H9 (cell line): ENCODE results near the gene KDM4C. TPM values are rescaled to one million over a fixed set of nuclear protein-coding genes. Genes with fewer than 3 reads are reported as not detected.
"Not testable (repeated sequence)": the region's sequence is repeated elsewhere in the genome, so short reads cannot be mapped to it uniquely, and the experiment has no call there.

ENCODE experiments used
- DNase-seq: peaks from one replicate; pipeline ENCODE4 v3.0.0-alpha.2; 2017
- H2AFZ ChIP-seq: one replicate; pipeline ENCODE4 v1.6.1; 2013; ENCODE audit warnings: mild to moderate bottlenecking, low read length, control low read depth, moderate library complexity
- H2AK5ac ChIP-seq: 2 replicates; pipeline ENCODE4 v1.6.1; 2013; ENCODE audit warnings: low read length, control low read depth, mixed read lengths; ENCODE audit not compliant: insufficient read length
- H2BK120ac ChIP-seq: one replicate; pipeline ENCODE4 v1.6.1; 2013; ENCODE audit warnings: low read depth, mild to moderate bottlenecking, low read length, control low read depth, inconsistent platforms; ENCODE audit not compliant: poor library complexity, severe bottlenecking
- H2BK12ac ChIP-seq: 2 replicates; pipeline ENCODE4 v1.6.1; 2013; ENCODE audit warnings: low read length, control low read depth, mixed read lengths, low read depth; ENCODE audit not compliant: insufficient read length
- H2BK15ac ChIP-seq: 2 replicates; pipeline ENCODE4 v1.6.1; 2013; ENCODE audit warnings: low read depth, low read length, control low read depth
- H2BK20ac ChIP-seq: one replicate; pipeline ENCODE4 v1.6.1; 2013; ENCODE audit warnings: low read depth, mild to moderate bottlenecking, low read length, control low read depth, inconsistent platforms; ENCODE audit not compliant: poor library complexity, severe bottlenecking
- H2BK5ac ChIP-seq: 2 replicates; pipeline ENCODE4 v1.6.1; 2013; ENCODE audit warnings: low read length, control low read depth, mixed read lengths; ENCODE audit not compliant: insufficient read length
- H3K14ac ChIP-seq: 2 replicates; pipeline ENCODE4 v1.6.1; 2013; ENCODE audit warnings: low read length, control low read depth; ENCODE audit not compliant: insufficient read depth
- H3K18ac ChIP-seq: 2 replicates; pipeline ENCODE4 v1.6.1; 2013; ENCODE audit warnings: low read depth, mild to moderate bottlenecking, mixed read lengths, low read length, control low read depth; ENCODE audit not compliant: insufficient read length
- H3K23ac ChIP-seq: 2 replicates; pipeline ENCODE4 v1.6.1; 2013; ENCODE audit warnings: low read length, control low read depth, mixed read lengths, low read depth; ENCODE audit not compliant: insufficient read length
- H3K23me2 ChIP-seq: 2 replicates; pipeline ENCODE4 v1.6.1; 2013; ENCODE audit warnings: low read depth, mild to moderate bottlenecking, mixed read lengths, low read length, control low read depth; ENCODE audit not compliant: insufficient read length, poor library complexity, severe bottlenecking
- H3K27ac ChIP-seq: 2 replicates; pipeline ENCODE4 v1.5.1; 2013; ENCODE audit warnings: low read length, control low read depth, mixed read lengths, low read depth; ENCODE audit not compliant: insufficient read length
- H3K27me3 ChIP-seq: 2 replicates; pipeline ENCODE4 v1.6.1; 2013; ENCODE audit warnings: low read length, control low read depth, inconsistent platforms; ENCODE audit not compliant: insufficient read depth
- H3K4ac ChIP-seq: 2 replicates; pipeline ENCODE4 v1.6.1; 2013; ENCODE audit warnings: low read depth, mild to moderate bottlenecking, control low read depth, inconsistent platforms, low read length, moderate library complexity
- H3K4me1 ChIP-seq: 2 replicates; pipeline ENCODE4 v1.6.1; 2013; ENCODE audit warnings: low read length, control low read depth, inconsistent platforms; ENCODE audit not compliant: insufficient read depth
- H3K4me2 ChIP-seq: 2 replicates; pipeline ENCODE4 v1.6.1; 2013; ENCODE audit warnings: low read length, control low read depth, mixed read lengths; ENCODE audit not compliant: insufficient read length, insufficient read depth
- H3K56ac ChIP-seq: 2 replicates; pipeline ENCODE4 v1.6.1; 2013; ENCODE audit warnings: low read depth, mild to moderate bottlenecking, mixed read lengths, low read length, control low read depth; ENCODE audit not compliant: insufficient read length
- H3K79me1 ChIP-seq: 2 replicates; pipeline ENCODE4 v1.6.1; 2013; ENCODE audit warnings: low read depth, mild to moderate bottlenecking, moderate library complexity, low read length, control low read depth, inconsistent platforms; ENCODE audit not compliant: insufficient read depth, poor library complexity, severe bottlenecking
- H3K79me2 ChIP-seq: 2 replicates; pipeline ENCODE4 v1.6.1; 2013; ENCODE audit warnings: low read length, control low read depth, inconsistent platforms; ENCODE audit not compliant: insufficient read depth
- H3K9ac ChIP-seq: 2 replicates; pipeline ENCODE4 v1.6.1; 2013; ENCODE audit warnings: low read length, control low read depth, mixed read lengths; ENCODE audit not compliant: insufficient read length; ENCODE audit errors: extremely low read depth
- H3K9me3 ChIP-seq: one replicate; pipeline ENCODE4 v1.6.1; 2013; ENCODE audit warnings: low read depth, low read length, inconsistent platforms; ENCODE audit not compliant: control insufficient read depth
- H3T11ph ChIP-seq: one replicate; pipeline ENCODE4 v1.6.1; 2013; ENCODE audit warnings: mild to moderate bottlenecking, low read length, control low read depth, inconsistent platforms
- H4K20me1 ChIP-seq: one replicate; pipeline ENCODE4 v1.6.1; 2013; ENCODE audit not compliant: control insufficient read depth, insufficient read length, insufficient read depth
- H4K5ac ChIP-seq: 2 replicates; pipeline ENCODE4 v1.6.1; 2013; ENCODE audit warnings: low read depth, mild to moderate bottlenecking, mixed read lengths, low read length, control low read depth; ENCODE audit not compliant: insufficient read length
- H4K8ac ChIP-seq: replicated peaks from 2 replicates; pipeline ENCODE4 v1.6.1; 2013; ENCODE audit warnings: low read length, control low read depth, mixed read lengths, low read depth; ENCODE audit not compliant: insufficient read length
- H4K91ac ChIP-seq: 2 replicates; pipeline ENCODE4 v1.6.1; 2013; ENCODE audit warnings: low read depth, mild to moderate bottlenecking, moderate library complexity, mixed read lengths, low read length, control low read depth; ENCODE audit not compliant: insufficient read length
- H3K27ac Mint-ChIP-seq, 3 experiments: 2 replicates in 2 of 3; 3 replicates in 1 of 3; pipeline ENCODE4 v1.8.0; 2020 to 2021; ENCODE audit warnings: mixed read lengths in 3 of 3, mild to moderate bottlenecking in 1 of 3, moderate library complexity in 1 of 3
- H3K27me3 Mint-ChIP-seq: 2 replicates; pipeline ENCODE4 v1.8.0; 2021; ENCODE audit warnings: low read depth, mild to moderate bottlenecking, moderate library complexity, mixed read lengths
- H3K36me3 Mint-ChIP-seq, 3 experiments: 2 replicates in 2 of 3; 3 replicates in 1 of 3; pipeline ENCODE4 v1.8.0; 2020 to 2021; ENCODE audit warnings: low read depth in 3 of 3, mixed read lengths in 3 of 3; ENCODE audit not compliant: insufficient read depth in 1 of 3
- H3K4me1 Mint-ChIP-seq, 2 experiments: 2 replicates each; pipeline ENCODE4 v1.8.0; 2020; ENCODE audit warnings: mixed read lengths in 2 of 2
- H3K4me3 Mint-ChIP-seq, 2 experiments: 2 replicates in 1 of 2; 3 replicates in 1 of 2; pipeline ENCODE4 v1.8.0; 2020 to 2021; ENCODE audit warnings: mild to moderate bottlenecking in 2 of 2, mixed read lengths in 2 of 2, moderate library complexity in 1 of 2
- H3K9me3 Mint-ChIP-seq, 2 experiments: 2 replicates in 1 of 2; 3 replicates in 1 of 2; pipeline ENCODE4 v1.8.0; 2020; ENCODE audit warnings: mild to moderate bottlenecking in 2 of 2, mixed read lengths in 2 of 2, moderate library complexity in 1 of 2
- CTCF ChIP-seq: fragments of 200-600 bp; sonication (generic); conservative IDR thresholded peaks from 3 replicates; pipeline ENCODE4 v1.8.0; 2021; ENCODE audit warnings: antibody characterized with exemption, mild to moderate bottlenecking
- WGBS: extraction: QIAGEN DNeasy Blood & Tissue Kit; methylation state at CpG from one replicate; pipeline ENCODE4 v1.1.7; 2013; ENCODE audit warnings: missing lambda C conversion rate, low lambda C conversion rate, mixed read lengths; ENCODE audit not compliant: insufficient read length; ENCODE audit errors: extremely low coverage; 5-methylcytosine and 5-hydroxymethylcytosine counted together
- total RNA-seq: library from RNA; stranded (reverse); gene quantifications from 2 replicates; pipeline ENCODE4 v1.2.1, GENCODE V29; 2021

The KDM4C gene
- total RNA-seq, 1 experiment from 2014 or later = 24.0 TPM

DNA sequence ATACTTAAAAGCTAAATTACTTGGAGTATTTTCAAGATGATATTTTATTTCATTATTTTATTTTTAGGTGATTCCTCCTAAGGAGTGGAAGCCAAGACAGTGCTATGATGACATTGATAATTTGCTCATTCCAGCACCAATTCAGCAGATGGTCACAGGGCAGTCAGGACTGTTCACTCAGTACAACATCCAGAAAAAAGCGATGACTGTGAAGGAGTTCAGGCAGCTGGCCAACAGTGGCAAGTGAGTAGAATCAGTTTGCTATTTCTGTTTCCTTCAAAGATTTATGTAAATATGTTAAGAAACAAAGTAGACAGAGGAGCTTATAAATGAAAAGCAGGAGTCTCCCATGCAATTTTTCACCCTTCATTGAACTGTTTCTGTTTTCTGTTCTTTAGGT is 47.8 kb downstream of the KDM4C start:
- H3K27me3 Mint-ChIP-seq = no peaks in the 10 kb centered on the region

GRCh38 chr9:6806318-6806717 is 48.5 kb downstream of the KDM4C start:
- H3K23me2 ChIP-seq, H3K27me3 ChIP-seq, H3K9ac ChIP-seq, H4K91ac ChIP-seq, H2BK5ac ChIP-seq, H3K4me1 ChIP-seq, H3K14ac ChIP-seq, H3K9me3 ChIP-seq, H3K79me1 ChIP-seq, H3T11ph ChIP-seq, H3K27ac ChIP-seq, H3K27me3 Mint-ChIP-seq, H3K79me2 ChIP-seq, H4K20me1 ChIP-seq, H3K4me1 Mint-ChIP-seq, H3K4me3 Mint-ChIP-seq, H2AFZ ChIP-seq, H2BK15ac ChIP-seq, H2AK5ac ChIP-seq, H2BK20ac ChIP-seq, H4K5ac ChIP-seq, H2BK12ac ChIP-seq, H3K27ac Mint-ChIP-seq, H3K4ac ChIP-seq, H4K8ac ChIP-seq, DNase-seq, H3K23ac ChIP-seq, H2BK120ac ChIP-seq, H3K4me2 ChIP-seq, H3K18ac ChIP-seq, H3K56ac ChIP-seq: not testable (repeated sequence)
- Mint-ChIP-seq H3K36me3 (peaks cover 21% of the 10 kb centered on the region in 3 experiments), H3K9me3 (peaks cover 14 to 17% of the 10 kb centered on the region in 2 experiments)
- WGBS = no CpG with 5 or more reads among the region's 6 CpGs

More for the DNA sequence above, 47.8 kb downstream of the KDM4C start:
- Histone ChIP-seq H3T11ph (no peak overlapping the region), H3K9ac (no peak overlapping the region), H3K23ac (no peak overlapping the region), H3K79me1 (no peaks in the 10 kb centered on the region), H3K27me3 (no peaks in the 10 kb centered on the region), H4K20me1 (no peaks in the 10 kb centered on the region), H3K79me2 (no peaks in the 10 kb centered on the region), H2BK12ac (no peak overlapping the region), H3K4me2 (no peak overlapping the region), H3K18ac (no peak overlapping the region), H4K8ac (no peak overlapping the region), H2BK20ac (no peak overlapping the region), H2BK5ac (no peak overlapping the region), H3K23me2 (no peaks in the 10 kb centered on the region), H2BK120ac (no peak overlapping the region), H3K4me1 (no peaks in the 10 kb centered on the region), H3K9me3 (no peaks in the 10 kb centered on the region), H3K4ac (no peak overlapping the region), H3K14ac (no peak overlapping the region), H2AK5ac (no peak overlapping the region), H2BK15ac (no peak overlapping the region), H2AFZ (no peak overlapping the region), H3K27ac (no peak overlapping the region), H4K5ac (no peak overlapping the region), H3K56ac (no peak overlapping the region), H4K91ac (no peak overlapping the region)
- no peak for TF ChIP-seq CTCF
- Mint-ChIP-seq H3K4me3 (no peak overlapping the region), H3K36me3 (peaks cover 21 to 26% (median 24%) of the 10 kb centered on the region in 3 experiments), H3K9me3 (peaks cover 14 to 17% of the 10 kb centered on the region in 2 experiments), H3K4me1 (peaks cover 0 to 4% of the 10 kb centered on the region in 2 experiments; a peak in 2 of 4 replicates), H3K27ac (no peak overlapping the region)
- WGBS = no CpG with 5 or more reads among the region's 1 CpG
- DNase-seq = no peak
